Neural cell (in vitro differentiated cells): Measurements from ENCODE around the gene TAGLN3.

Source experiments
- CTCF ChIP-seq: fragments of 450-650 bp; IDR thresholded peaks from 2 replicates; pipeline ENCODE4 v1.5.1; 2014; ENCODE audit warnings: antibody characterized with exemption, mild to moderate bottlenecking, moderate library complexity; ENCODE audit not compliant: poor library complexity, severe bottlenecking
- EP300 ChIP-seq: fragments of 450-650 bp; conservative IDR thresholded peaks from 2 replicates; pipeline ENCODE4 v1.6.1; 2014; ENCODE audit warnings: antibody characterized with exemption, mild to moderate bottlenecking, moderate library complexity; ENCODE audit not compliant: poor library complexity, severe bottlenecking
- POLR2AphosphoS5 ChIP-seq: IDR thresholded peaks from 2 replicates; pipeline ENCODE4 v1.6.1; 2012
- SMC3 ChIP-seq: fragments of 450-650 bp; conservative IDR thresholded peaks from 2 replicates; pipeline ENCODE4 v1.6.1; 2014; ENCODE audit warnings: antibody characterized with exemption, mild to moderate bottlenecking, moderate library complexity; ENCODE audit not compliant: poor library complexity
- TAF1 ChIP-seq: IDR thresholded peaks from 2 replicates; pipeline ENCODE4 v1.6.1; 2012; ENCODE audit warnings: low read depth

- no peak for TF ChIP-seq CTCF
- TF ChIP-seq TAF1: no peak
- no peak for TF ChIP-seq EP300
- TF ChIP-seq POLR2AphosphoS5: no peak
- TF ChIP-seq SMC3: no peak
Observed at GRCh38 chr3:111954228-111954990, 44.3 kb upstream of the TAGLN3 start.
